Type B pancreatic cell (in vitro differentiated cells): ENCODE data around the gene IGF2R. TPM values are rescaled to one million over a fixed set of nuclear protein-coding genes. Genes with fewer than 3 reads are reported as not detected.
A peak's percentile ranks its signal among the peaks of the same experiment; 100 is the strongest.

Experiments
- DNase-seq: peaks from one replicate; pipeline ENCODE4 v3.0.0; 2021; ENCODE audit warnings: mixed read lengths; ENCODE audit not compliant: unreplicated experiment; ENCODE audit errors: extremely low spot score
- H3K27ac Mint-ChIP-seq: 2 replicates; pipeline ENCODE4 v1.8.0; 2021; ENCODE audit warnings: mild to moderate bottlenecking, mixed read lengths
- H3K27me3 Mint-ChIP-seq: 2 replicates; pipeline ENCODE4 v1.8.0; 2021; ENCODE audit warnings: mixed read lengths
- H3K36me3 Mint-ChIP-seq: 2 replicates; pipeline ENCODE4 v1.8.0; 2021; ENCODE audit warnings: mixed read lengths
- H3K4me1 Mint-ChIP-seq: one replicate; pipeline ENCODE4 v1.8.0; 2021; ENCODE audit warnings: mixed read lengths; ENCODE audit not compliant: unreplicated experiment
- H3K4me3 Mint-ChIP-seq: 2 replicates; pipeline ENCODE4 v1.8.0; 2021; ENCODE audit warnings: mild to moderate bottlenecking, mixed read lengths
- H3K9me3 Mint-ChIP-seq: 2 replicates; pipeline ENCODE4 v1.8.0; 2021; ENCODE audit warnings: mixed read lengths
- CTCF ChIP-seq: fragments of 200-600 bp; sonication (generic); conservative IDR thresholded peaks from 2 replicates; pipeline ENCODE4 v1.5.0; 2021; ENCODE audit warnings: antibody characterized with exemption, mild to moderate bottlenecking
- total RNA-seq: library from RNA; stranded (reverse); gene quantifications from 2 replicates; pipeline ENCODE4 v1.2.1, GENCODE V29; 2021; ENCODE audit warnings: low replicate concordance

Gene IGF2R
- total RNA-seq, 1 donor from 2014 or later = 79.8 TPM

GRCh38 chr6:160028487-160029275 lies 59.8 kb downstream of the IGF2R start:
- no peak for TF ChIP-seq CTCF
- no peak for DNase-seq
- peaks cover 17% of the 10 kb centered on the region for H3K4me1 Mint-ChIP-seq
- no peaks in the 10 kb centered on the region for H3K27me3 Mint-ChIP-seq
- H3K9me3 Mint-ChIP-seq = no peaks in the 10 kb centered on the region
- H3K27ac Mint-ChIP-seq = peak overlapping the region; percentile 98
- H3K4me3 Mint-ChIP-seq = peak overlapping the region; percentile 51
- H3K36me3 Mint-ChIP-seq = peaks cover 39% of the 10 kb centered on the region

GRCh38 chr6:160029525-160029924 lies 60.6 kb downstream of the IGF2R start:
- H3K36me3 Mint-ChIP-seq = peaks cover 43% of the 10 kb centered on the region
- no peaks in the 10 kb centered on the region for H3K27me3 Mint-ChIP-seq
- H3K27ac Mint-ChIP-seq = peak overlapping the region; percentile 98
- peaks cover 20% of the 10 kb centered on the region for H3K4me1 Mint-ChIP-seq
- no peak for TF ChIP-seq CTCF
- H3K9me3 Mint-ChIP-seq = no peaks in the 10 kb centered on the region
- DNase-seq = no peak
- H3K4me3 Mint-ChIP-seq = peak overlapping the region; percentile 53

- no peak for TF ChIP-seq CTCF
- H3K4me1 Mint-ChIP-seq = peaks cover 20% of the 10 kb centered on the region
- peak overlapping the region; percentile 98 for H3K27ac Mint-ChIP-seq
- H3K9me3 Mint-ChIP-seq = no peaks in the 10 kb centered on the region
- H3K4me3 Mint-ChIP-seq = peak overlapping the region; percentile 53
- DNase-seq = no peak
- H3K36me3 Mint-ChIP-seq = peaks cover 43% of the 10 kb centered on the region
- H3K27me3 Mint-ChIP-seq = no peaks in the 10 kb centered on the region
Observed at GRCh38 chr6:160030103-160030502, 61.2 kb downstream of the IGF2R start.

GRCh38 chr6:160031442-160031841 lies 62.6 kb downstream of the IGF2R start:
- Mint-ChIP-seq H3K27me3 (no peaks in the 10 kb centered on the region), H3K9me3 (no peaks in the 10 kb centered on the region), H3K4me3 (no peak overlapping the region), H3K36me3 (peaks cover 48% of the 10 kb centered on the region), H3K4me1 (peaks cover 20% of the 10 kb centered on the region), H3K27ac (peak overlapping the region; percentile 98)
- TF ChIP-seq CTCF = no peak
- no peak for DNase-seq

- Mint-ChIP-seq H3K36me3 (peaks cover 47% of the 10 kb centered on the region), H3K27ac (peak overlapping the region; percentile 98), H3K9me3 (no peaks in the 10 kb centered on the region), H3K4me1 (peaks cover 20% of the 10 kb centered on the region), H3K27me3 (no peaks in the 10 kb centered on the region), H3K4me3 (no peak overlapping the region)
- no peak for DNase-seq
- no peak for TF ChIP-seq CTCF
Observed at GRCh38 chr6:160031871-160032270, 63.0 kb downstream of the IGF2R start.
